Dermis microvascular lymphatic vessel endothelial cell (primary cell): Measurements from ENCODE around the gene MAEA. TPM values are rescaled to one million over a fixed set of nuclear protein-coding genes. Genes with fewer than 3 reads are reported as not detected.

ENCODE experiments used
- DNase-seq, 2 donors: peaks; one replicate each; pipeline versions ENCODE4 v3.0.0 to v3.0.0-alpha.2; 2010; ENCODE audit warnings: low read depth in 2 of 2
- total RNA-seq: library from RNA; depleted of rRNA; stranded (reverse); fragments of >200 nt; gene quantifications from 2 replicates; pipeline ENCODE4 v1.2.1, GENCODE V29; 2014

MAEA gene
- total RNA-seq, 1 donor from 2014 or later, result 45.8 TPM

GRCh38 chr4:1377606-1378261 lies 88.0 kb downstream of the MAEA start:
- no peak for DNase-seq

GRCh38 chr4:1378559-1379231 lies 89.0 kb downstream of the MAEA start:
- DNase-seq, result no peak

GRCh38 chr4:1379351-1379781 lies 89.7 kb downstream of the MAEA start:
- no peak for DNase-seq

- no peak for DNase-seq
These were observed 90.2 kb downstream of the MAEA start for GRCh38 chr4:1379801-1380331.

GRCh38 chr4:1380368-1381151 lies 90.9 kb downstream of the MAEA start:
- DNase-seq, result no peak

GRCh38 chr4:1381181-1381621 lies 91.5 kb downstream of the MAEA start:
- DNase-seq, result no peak

GRCh38 chr4:1381944-1382541 lies 92.4 kb downstream of the MAEA start:
- DNase-seq, result no peak

- no peak for DNase-seq
These were observed 93.4 kb downstream of the MAEA start for GRCh38 chr4:1382776-1383727.

- DNase-seq, result no peak
These were observed 94.3 kb downstream of the MAEA start for GRCh38 chr4:1383728-1384591.

GRCh38 chr4:1384675-1385372 lies 95.1 kb downstream of the MAEA start:
- no peak for DNase-seq

GRCh38 chr4:1385373-1386340 lies 96.0 kb downstream of the MAEA start:
- DNase-seq, result no peak

Other genes with a start within 250 kb of the MAEA start
- 0.25 and 0.39 TPM in 2 replicates for gene RNF212, start 176.3 kb upstream of the MAEA start, total RNA-seq
- gene SPON2, start 117.3 kb upstream of the MAEA start, total RNA-seq, result 0.26 and 0.76 TPM in 2 replicates
- gene CTBP1, start 40.8 kb upstream of the MAEA start, total RNA-seq, result 211 and 274 TPM in 2 replicates
- 3.1 and 3.7 TPM in 2 replicates for gene UVSSA, start 57.3 kb downstream of the MAEA start, total RNA-seq
- not detected in 2 replicates for gene NKX1-1, start 116.6 kb downstream of the MAEA start, total RNA-seq